Natural killer cell (primary cell): ENCODE measurements around the gene FLRT1. TPM values are rescaled to one million over a fixed set of nuclear protein-coding genes. Genes with fewer than 3 reads are reported as not detected.
A peak's percentile ranks its signal among the peaks of the same experiment; 100 is the strongest.

ENCODE experiments used
- ATAC-seq, 3 donors: fragments of 150-1000 bp in 2 of 3; fragments of 200-7000 bp in 1 of 3; cut with Tn5 transposase; 1 replicate in 1 of 3; 2 replicates in 2 of 3; pipeline ENCODE4 v1.10.0; 2021; ENCODE audit warnings: mild to moderate bottlenecking in 2 of 3, moderate library complexity in 2 of 3
- DNase-seq, 2 donors: peaks; one replicate each; pipeline versions ENCODE4 v3.0.0 to v3.0.0-alpha.2; 2013 to 2021; ENCODE audit warnings: mixed read lengths in 1 of 2
- H3K27ac ChIP-seq: one replicate; pipeline ENCODE4 v1.5.1; 2013; ENCODE audit warnings: mild to moderate bottlenecking, low read length
- H3K27me3 ChIP-seq: one replicate; pipeline ENCODE4 v1.6.1; 2013; ENCODE audit warnings: low read length; ENCODE audit not compliant: control insufficient read depth, insufficient read depth
- H3K36me3 ChIP-seq: one replicate; pipeline ENCODE4 v1.6.1; 2013; ENCODE audit warnings: low read length; ENCODE audit not compliant: control insufficient read depth, insufficient read depth
- H3K4me1 ChIP-seq: one replicate; pipeline ENCODE4 v1.6.1; 2013; ENCODE audit warnings: low read length; ENCODE audit not compliant: control insufficient read depth, insufficient read depth
- H3K4me3 ChIP-seq: one replicate; pipeline ENCODE4 v1.5.1; 2013; ENCODE audit warnings: low read length
- H3K9me3 ChIP-seq: one replicate; pipeline ENCODE4 v1.6.1; 2013; ENCODE audit warnings: low read length; ENCODE audit not compliant: control insufficient read depth, insufficient read depth
- H3K27ac Mint-ChIP-seq, 2 donors: one replicate each; pipeline ENCODE4 v1.8.0; 2022; ENCODE audit warnings: mild to moderate bottlenecking in 2 of 2, mixed read lengths in 2 of 2, moderate library complexity in 1 of 2
- H3K27me3 Mint-ChIP-seq, 2 donors: one replicate each; pipeline ENCODE4 v1.8.0; 2022; ENCODE audit warnings: low read depth in 2 of 2, mixed read lengths in 2 of 2
- H3K36me3 Mint-ChIP-seq: one replicate; pipeline ENCODE4 v1.8.0; 2022; ENCODE audit warnings: mixed read lengths
- H3K4me1 Mint-ChIP-seq, 2 donors: one replicate each; pipeline ENCODE4 v1.8.0; 2022; ENCODE audit warnings: mixed read lengths in 2 of 2
- H3K4me3 Mint-ChIP-seq: one replicate; pipeline ENCODE4 v1.8.0; 2022; ENCODE audit warnings: mild to moderate bottlenecking, moderate library complexity, mixed read lengths
- H3K9me3 Mint-ChIP-seq, 2 donors: one replicate each; pipeline ENCODE4 v1.8.0; 2022; ENCODE audit warnings: mixed read lengths in 2 of 2
- CTCF ChIP-seq: fragments of 200-600 bp; IDR thresholded peaks from one replicate; pipeline ENCODE4 v1.8.0; 2022; ENCODE audit warnings: antibody characterized with exemption
- WGBS: methylation state at CpG from one replicate; pipeline ENCODE4 v1.1.7; 2013; ENCODE audit warnings: missing lambda C conversion rate; ENCODE audit not compliant: insufficient coverage; 5-methylcytosine and 5-hydroxymethylcytosine counted together
- intact Hi-C: fragments of 100-400 bp; cut with micrococcal nuclease; formaldehyde crosslinking; loops from one replicate; pipeline ENCODE4 v1.14.2; 2022
- total RNA-seq, 4 donors: library from RNA; stranded (reverse); fragments of 120-200 nt in 1 of 4; gene quantifications; one replicate each; pipeline versions ENCODE4 v1.2.3 to v1.2.4, GENCODE V29; 2013 to 2022

FLRT1 gene
- total RNA-seq, 3 donors from 2014 or later (not counting 1 experiment from before 2014, with no cell fraction given): not detected

GRCh38 chr11:64009710-64010109 lies 26.0 kb upstream of the FLRT1 start:
- no peaks in the 10 kb centered on the region for H3K36me3 ChIP-seq
- Mint-ChIP-seq H3K27ac (peak overlapping the region in 1 of 2 donors; percentile 69), H3K4me1 (peaks cover 13 to 37% of the 10 kb centered on the region in 2 donors), H3K4me3 (no peak overlapping the region), H3K9me3 (peaks cover 0 to 5% of the 10 kb centered on the region in 2 donors), H3K36me3 (no peaks in the 10 kb centered on the region), H3K27me3 (peaks cover 16 to 25% of the 10 kb centered on the region in 2 donors)
- ATAC-seq (peak in 1 of 3 donors; percentile 25), DNase-seq (no peak)
- H3K4me3 ChIP-seq: no peak overlapping the region
- TF ChIP-seq CTCF: no peak
- H3K9me3 ChIP-seq: peaks cover 3% of the 10 kb centered on the region
- WGBS: 96% methylated on average over 8 of the region's 8 CpGs
- H3K4me1 ChIP-seq: peaks cover 14% of the 10 kb centered on the region
- H3K27ac ChIP-seq: no peak overlapping the region
- intact Hi-C loops: no loop called here
- H3K27me3 ChIP-seq: peaks cover 9% of the 10 kb centered on the region

- Histone ChIP-seq H3K4me1 (peaks cover 14% of the 10 kb centered on the region), H3K36me3 (no peaks in the 10 kb centered on the region), H3K9me3 (peaks cover 3% of the 10 kb centered on the region), H3K4me3 (no peak overlapping the region), H3K27me3 (peaks cover 9% of the 10 kb centered on the region), H3K27ac (no peak overlapping the region)
- intact Hi-C loops: no loop called here
- peaks cover 16 to 22% of the 10 kb centered on the region in 2 donors for H3K27me3 Mint-ChIP-seq
- ATAC-seq (no peak), DNase-seq (no peak)
- TF ChIP-seq CTCF: no peak
- no peaks in the 10 kb centered on the region for H3K36me3 Mint-ChIP-seq
- H3K4me3 Mint-ChIP-seq: no peak overlapping the region
- H3K27ac Mint-ChIP-seq: peak overlapping the region in 1 of 2 donors; percentile 69
- WGBS: 78% methylated on average over 2 of the region's 2 CpGs
- H3K4me1 Mint-ChIP-seq: peaks cover 13 to 37% of the 10 kb centered on the region in 2 donors
- H3K9me3 Mint-ChIP-seq: peaks cover 0 to 5% of the 10 kb centered on the region in 2 donors
Observed at GRCh38 chr11:64010783-64011182, 24.9 kb upstream of the FLRT1 start.

GRCh38 chr11:64011371-64011770 lies 24.4 kb upstream of the FLRT1 start:
- Mint-ChIP-seq H3K27me3 (peaks cover 16 to 19% of the 10 kb centered on the region in 2 donors), H3K36me3 (no peaks in the 10 kb centered on the region), H3K9me3 (peaks cover 0 to 5% of the 10 kb centered on the region in 2 donors), H3K4me3 (no peak overlapping the region), H3K27ac (no peak overlapping the region), H3K4me1 (peaks cover 13 to 37% of the 10 kb centered on the region in 2 donors)
- Histone ChIP-seq H3K27me3 (peaks cover 9% of the 10 kb centered on the region), H3K27ac (no peak overlapping the region), H3K36me3 (no peaks in the 10 kb centered on the region), H3K9me3 (peaks cover 3% of the 10 kb centered on the region), H3K4me1 (peaks cover 14% of the 10 kb centered on the region), H3K4me3 (no peak overlapping the region)
- no peak for ATAC-seq
- 98% methylated on average over 8 of the region's 8 CpGs for WGBS
- intact Hi-C loops: no loop called here
- no peak for DNase-seq
- no peak for TF ChIP-seq CTCF
